Small intestine (tissue), 7 donors: ENCODE measurements around the gene TESMIN. TPM values are rescaled to one million over a fixed set of nuclear protein-coding genes. Genes with fewer than 3 reads are reported as not detected.

Experiments
- DNase-seq, 2 donors: peaks; one replicate each; pipeline versions ENCODE4 v3.0.0 to v3.0.0-alpha.2; 2013
- FAIRE-seq: peaks from 2 replicates; lab custom pipeline; 2012; peaks lifted over from hg19 to GRCh38; lab: Jason Lieb, UNC
- H3K27ac ChIP-seq, 3 donors: one replicate each; pipeline ENCODE4 v1.5.1; 2013; ENCODE audit warnings: low read length in 2 of 3, mild to moderate bottlenecking in 2 of 3, control low read depth in 1 of 3, inconsistent platforms in 1 of 3, low read depth in 1 of 3, moderate library complexity in 1 of 3
- H3K27me3 ChIP-seq, 3 donors: one replicate each; pipeline ENCODE4 v1.6.1; 2013; ENCODE audit warnings: low read length in 3 of 3, inconsistent platforms in 1 of 3; ENCODE audit not compliant: control insufficient read depth in 3 of 3, insufficient read depth in 3 of 3
- H3K36me3 ChIP-seq, 3 donors: one replicate each; pipeline ENCODE4 v1.6.1; 2013; ENCODE audit warnings: low read length in 3 of 3, inconsistent platforms in 1 of 3, low read depth in 1 of 3, mild to moderate bottlenecking in 1 of 3, moderate library complexity in 1 of 3; ENCODE audit not compliant: control insufficient read depth in 3 of 3, insufficient read depth in 2 of 3
- H3K4me1 ChIP-seq, 3 donors: one replicate each; pipeline ENCODE4 v1.6.1; 2013; ENCODE audit warnings: low read length in 2 of 3, inconsistent platforms in 1 of 3, low read depth in 1 of 3, mild to moderate bottlenecking in 1 of 3, moderate library complexity in 1 of 3; ENCODE audit not compliant: control insufficient read depth in 3 of 3, insufficient read depth in 2 of 3
- H3K4me3 ChIP-seq, 3 donors: one replicate each; pipeline ENCODE4 v1.5.1; 2013; ENCODE audit warnings: low read length in 3 of 3, control low read depth in 1 of 3, inconsistent platforms in 1 of 3, low read depth in 1 of 3, mild to moderate bottlenecking in 1 of 3, moderate library complexity in 1 of 3
- H3K9me3 ChIP-seq, 2 donors: one replicate each; pipeline ENCODE4 v1.6.1; 2013; ENCODE audit warnings: low read depth in 1 of 2, low read length in 1 of 2; ENCODE audit not compliant: control insufficient read depth in 2 of 2, insufficient read depth in 1 of 2
- WGBS, 3 donors: extraction: QIAGEN DNeasy Blood & Tissue Kit; methylation state at CpG; one replicate each; pipeline ENCODE4 v1.1.7; 2013; 5-methylcytosine and 5-hydroxymethylcytosine counted together
- polyA plus RNA-seq, 4 donors: library from polyadenylated mRNA; stranded (reverse) in 3 of 4; unstranded in 1 of 4; fragments of 200-250 nt in 3 of 4; fragments of 120-200 nt in 1 of 4; gene quantifications; one replicate each; pipeline versions ENCODE4 v1.2.1 to v1.2.3, GENCODE V29; 2013
- donor health status: healthy with polysubstance abuse.
- donor health status: control.
- donor health status: control.
- donor health status: Bipolar disorder and iron deficiency.
- donor health status: healthy.

Gene TESMIN
- polyA plus RNA-seq, 4 donors, result 1.1 to 8.8 (median 4.4) TPM

- H3K27ac ChIP-seq, result no peak overlapping the region
- no peak overlapping the region for H3K4me3 ChIP-seq
- no peaks in the 10 kb centered on the region for H3K27me3 ChIP-seq
- H3K9me3 ChIP-seq, result peaks cover 0 to 2% of the 10 kb centered on the region in 2 donors
- 73 to 85% (median 78%) methylated on average over 16 to 18 of the region's 18 CpGs for WGBS, 3 donors
- no peaks in the 10 kb centered on the region for H3K36me3 ChIP-seq
- FAIRE-seq, result no peak
- DNase-seq, result no peak
- no peaks in the 10 kb centered on the region for H3K4me1 ChIP-seq
Measured at GRCh38 chr11:68661697-68662603, 89.4 kb downstream of the TESMIN start.

GRCh38 chr11:68661014-68661413 is 90.3 kb downstream of the TESMIN start:
- Histone ChIP-seq H3K4me3 (no peak overlapping the region), H3K36me3 (no peaks in the 10 kb centered on the region), H3K9me3 (peaks cover 0 to 6% of the 10 kb centered on the region in 2 donors), H3K4me1 (no peaks in the 10 kb centered on the region), H3K27ac (no peak overlapping the region), H3K27me3 (no peaks in the 10 kb centered on the region)
- 69 to 84% (median 74%) methylated on average over 15 of the region's 15 CpGs for WGBS, 3 donors
- DNase-seq, result no peak
- no peak for FAIRE-seq

GRCh38 chr11:68660066-68660810 is 91.1 kb downstream of the TESMIN start:
- H3K4me1 ChIP-seq, result no peaks in the 10 kb centered on the region
- FAIRE-seq (no peak), DNase-seq (no peak)
- no peaks in the 10 kb centered on the region for H3K27me3 ChIP-seq
- 82 to 90% (median 87%) methylated on average over 16 to 18 of the region's 18 CpGs for WGBS, 3 donors
- H3K9me3 ChIP-seq, result peaks cover 0 to 13% of the 10 kb centered on the region in 2 donors
- H3K27ac ChIP-seq, result no peak overlapping the region
- H3K4me3 ChIP-seq, result no peak overlapping the region
- H3K36me3 ChIP-seq, result no peaks in the 10 kb centered on the region

- Histone ChIP-seq H3K36me3 (no peaks in the 10 kb centered on the region), H3K4me3 (no peak overlapping the region), H3K4me1 (no peaks in the 10 kb centered on the region), H3K9me3 (peaks cover 0 to 20% of the 10 kb centered on the region in 2 donors), H3K27ac (no peak overlapping the region), H3K27me3 (no peaks in the 10 kb centered on the region)
- FAIRE-seq (no peak), DNase-seq (peak in 1 of 2 donors; percentile 29)
- 62 to 63% (median 62%) methylated on average over 21 to 22 of the region's 22 CpGs for WGBS, 3 donors
Measured at GRCh38 chr11:68659158-68659921, 92.0 kb downstream of the TESMIN start.

GRCh38 chr11:68658661-68659060 is 92.7 kb downstream of the TESMIN start:
- Histone ChIP-seq H3K9me3 (peaks cover 0 to 23% of the 10 kb centered on the region in 2 donors), H3K27ac (no peak overlapping the region), H3K4me3 (no peak overlapping the region), H3K4me1 (no peaks in the 10 kb centered on the region), H3K27me3 (no peaks in the 10 kb centered on the region), H3K36me3 (no peaks in the 10 kb centered on the region)
- FAIRE-seq (no peak), DNase-seq (no peak)
- 82 to 88% (median 85%) methylated on average over 13 of the region's 13 CpGs for WGBS, 3 donors

- WGBS, 3 donors, result 88 to 93% (median 93%) methylated on average over 8 of the region's 8 CpGs
- no peak for DNase-seq
- Histone ChIP-seq H3K4me3 (no peak overlapping the region), H3K9me3 (peaks cover 0 to 23% of the 10 kb centered on the region in 2 donors), H3K27me3 (no peaks in the 10 kb centered on the region), H3K27ac (no peak overlapping the region), H3K4me1 (no peaks in the 10 kb centered on the region), H3K36me3 (no peaks in the 10 kb centered on the region)
- no peak for FAIRE-seq
Measured at GRCh38 chr11:68658097-68658496, 93.2 kb downstream of the TESMIN start.
